Inflammatory macrophage treated with lipopolysaccharide for 1 hour (primary cell): Measurements from ENCODE around the gene ASAP3.

Source experiments
- DNase-seq, 2 donors: peaks; one replicate each; pipeline ENCODE4 v3.0.0-alpha.2; 2020 to 2022

ASAP3 gene

GRCh38 chr1:23448846-23449245 lies 35.1 kb downstream of the ASAP3 start:
- DNase-seq, result no peak

DNA sequence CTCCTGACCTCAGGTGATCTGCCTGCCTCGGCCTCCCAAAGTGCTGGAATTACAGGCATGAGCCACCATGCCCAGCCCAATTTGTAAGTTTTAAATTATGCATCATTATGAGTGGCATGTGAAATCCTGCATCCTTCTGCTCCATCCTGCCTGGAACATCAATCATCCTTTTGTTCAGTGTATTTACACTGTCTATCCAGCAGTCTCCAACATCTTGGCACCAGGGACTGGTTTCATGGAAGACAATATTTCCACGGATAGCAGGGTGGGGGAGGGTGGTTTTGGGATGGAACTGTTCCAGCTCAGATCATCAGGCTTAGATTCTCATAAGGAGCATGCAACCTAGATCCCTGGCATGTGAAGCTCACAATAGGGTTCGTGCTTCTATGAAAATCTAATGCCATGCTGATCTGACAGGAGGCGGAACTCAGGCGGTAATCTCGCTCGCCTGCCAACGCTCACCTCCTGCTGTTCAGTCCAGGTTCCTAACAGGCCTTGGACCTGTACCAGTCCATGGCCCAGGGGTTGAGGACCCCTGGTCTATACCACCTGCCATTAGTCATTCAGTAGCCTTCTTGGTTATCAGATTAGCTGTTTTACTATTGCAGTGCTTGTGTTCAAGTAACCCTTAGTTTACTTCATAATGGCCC lies 37.2 kb downstream of the ASAP3 start:
- no peak for DNase-seq

- no peak for DNase-seq
Observed at GRCh38 chr1:23444596-23445390, 39.2 kb downstream of the ASAP3 start.

DNA sequence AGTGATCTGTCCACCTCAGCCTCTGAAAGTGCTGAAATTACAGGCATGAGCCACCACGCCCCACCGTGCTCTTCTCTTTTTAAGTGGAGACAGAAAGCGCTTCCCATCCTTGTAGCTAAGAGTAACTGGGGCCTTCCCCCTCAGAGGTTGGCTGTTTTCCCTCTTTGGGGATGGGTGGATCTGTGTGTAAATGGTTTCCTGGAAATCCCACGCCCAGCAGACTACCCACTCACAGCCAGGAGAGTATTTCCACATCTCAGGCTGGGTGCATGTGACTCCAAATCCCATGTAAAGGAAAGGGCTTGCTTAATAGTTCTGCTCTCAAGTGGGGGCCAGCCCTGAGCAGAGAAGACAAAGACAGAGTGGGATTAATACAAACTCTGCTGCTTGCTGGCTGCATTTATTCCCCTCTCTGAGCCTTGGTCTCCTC lies 39.9 kb downstream of the ASAP3 start:
- DNase-seq, result peak; percentile 90 to 97

DNA sequence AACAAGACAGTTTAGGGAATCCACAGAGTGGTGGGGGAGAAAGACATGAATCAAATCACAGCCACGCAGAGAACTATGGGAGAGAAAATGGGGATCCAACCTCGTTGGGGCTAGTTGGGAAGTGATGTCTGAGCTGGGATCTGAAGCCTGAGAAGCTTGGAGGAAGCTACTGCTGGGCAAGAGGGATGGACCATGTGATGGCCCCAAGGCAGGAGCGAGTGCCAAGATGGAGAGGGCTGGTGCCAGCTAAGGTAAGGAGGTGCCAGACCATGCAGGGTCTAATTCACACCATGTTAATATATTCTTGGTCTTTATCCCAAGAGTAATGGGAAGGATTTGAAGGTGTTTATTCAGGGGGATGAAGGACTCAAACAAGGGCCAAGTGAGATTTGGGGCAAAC lies 41.2 kb downstream of the ASAP3 start:
- DNase-seq, result no peak

DNA sequence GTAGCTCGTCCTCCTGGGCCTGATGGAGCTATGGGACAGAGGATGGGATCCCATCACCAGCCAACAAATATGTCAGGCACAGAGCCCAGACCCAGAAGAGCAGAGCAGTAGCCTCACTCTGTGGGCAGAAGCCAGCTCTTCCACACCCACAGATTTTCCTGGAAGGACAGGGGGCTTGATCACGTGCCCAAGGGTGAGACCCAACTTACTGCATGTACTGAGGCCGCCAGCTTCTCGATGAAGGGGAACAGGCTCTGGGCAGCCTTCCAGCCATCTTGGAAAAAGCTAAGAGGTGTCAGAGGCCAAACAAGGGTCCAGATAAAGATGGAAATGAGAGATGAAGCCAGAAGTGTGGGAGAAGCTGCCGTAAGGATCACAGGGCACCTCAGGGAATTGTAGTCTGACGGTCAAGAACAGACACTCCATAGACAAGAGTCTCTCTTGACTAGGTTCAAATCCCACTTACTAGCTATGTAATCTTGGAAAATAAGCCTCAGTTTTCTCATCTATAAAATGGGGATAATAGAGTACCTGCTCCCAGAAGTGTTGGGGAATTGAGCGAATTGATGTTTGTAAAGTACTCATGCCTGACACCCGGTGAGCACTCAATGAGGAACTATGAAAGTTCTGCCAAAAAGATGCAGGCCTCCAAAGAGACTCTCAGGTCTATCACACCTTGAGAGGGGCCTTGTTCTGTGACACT lies 42.4 kb downstream of the ASAP3 start:
- DNase-seq, result no peak

DNA sequence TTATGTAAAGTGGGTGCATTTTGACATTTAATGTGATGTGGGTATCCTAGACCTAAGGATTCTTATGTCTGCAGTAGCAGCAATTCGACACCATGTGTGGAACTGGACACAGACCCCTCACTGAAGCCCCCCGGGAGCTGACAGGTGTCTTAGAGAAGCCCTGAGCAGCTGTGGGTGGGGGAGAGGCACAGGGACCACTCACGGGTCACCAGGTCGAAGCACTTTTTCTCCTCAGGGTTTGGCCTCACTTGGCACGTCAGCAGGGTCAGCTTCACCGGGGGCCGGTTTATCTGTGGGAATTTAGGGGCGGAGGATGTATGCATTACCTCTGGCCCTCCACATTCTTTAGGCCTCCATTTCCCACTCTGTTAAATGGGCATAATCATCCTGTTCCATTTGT lies 45.4 kb downstream of the ASAP3 start:
- no peak for DNase-seq

DNA sequence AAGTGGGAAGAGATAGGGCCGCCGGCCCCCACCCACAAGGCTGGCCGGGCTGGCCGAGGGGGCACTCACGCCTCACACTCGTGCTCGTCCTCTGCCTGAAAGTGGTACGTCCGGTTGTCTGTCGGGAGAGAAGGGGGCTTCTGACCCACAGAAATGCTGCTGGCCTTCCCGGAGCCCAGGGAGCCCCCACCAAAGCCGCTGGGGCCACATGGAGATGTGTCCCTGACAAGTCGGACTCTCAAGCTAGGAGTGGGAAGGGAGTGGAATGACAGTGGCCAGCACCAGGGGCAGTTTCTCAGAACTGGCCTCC lies 46.7 kb downstream of the ASAP3 start:
- DNase-seq, result no peak

DNA sequence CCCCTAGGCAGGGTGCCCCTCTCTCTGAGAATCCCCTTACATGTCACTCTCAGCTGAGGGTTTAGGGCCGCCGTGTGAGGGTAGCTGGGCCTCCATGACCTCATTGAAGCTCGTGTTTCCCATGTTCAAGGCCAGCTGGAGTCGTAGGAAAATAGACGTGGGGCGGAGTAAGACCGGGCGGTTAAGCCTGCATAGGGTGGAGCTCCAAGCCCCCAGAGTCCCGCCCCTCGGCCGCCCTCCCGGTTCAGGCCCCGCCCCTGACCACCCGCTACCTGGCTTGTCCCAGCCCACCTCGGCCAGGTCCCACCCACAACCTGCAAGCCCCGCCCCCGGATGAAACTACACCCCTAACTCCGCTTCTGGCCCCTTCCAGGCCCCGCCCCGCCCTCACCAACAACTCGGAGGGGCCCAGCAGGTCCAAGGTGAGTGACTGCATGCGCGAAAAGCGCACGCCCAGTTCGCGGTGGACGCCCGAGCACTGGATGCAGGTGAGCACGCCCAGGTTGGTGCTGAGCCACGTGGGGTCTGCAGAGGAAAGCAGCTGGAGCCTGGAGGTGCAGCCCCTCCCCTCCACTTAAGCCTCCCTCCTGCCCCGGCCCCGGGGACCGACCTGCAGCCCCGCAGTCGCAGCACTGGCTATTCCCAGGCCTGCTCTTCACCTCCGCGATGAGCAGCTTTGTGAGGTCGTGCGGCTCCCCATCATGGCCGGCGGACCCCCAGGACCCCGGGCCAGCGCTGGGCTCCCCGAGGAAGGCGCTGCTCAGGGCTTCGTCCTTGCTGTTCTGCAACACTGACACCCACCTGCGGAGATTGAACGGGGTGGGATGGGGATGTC lies 47.2 kb downstream of the ASAP3 start:
- no peak for DNase-seq

- DNase-seq, result no peak
Observed at GRCh38 chr1:23434260-23434775, 49.7 kb downstream of the ASAP3 start.

- DNase-seq, result no peak
Observed at GRCh38 chr1:23433122-23433521, 50.9 kb downstream of the ASAP3 start.

DNA sequence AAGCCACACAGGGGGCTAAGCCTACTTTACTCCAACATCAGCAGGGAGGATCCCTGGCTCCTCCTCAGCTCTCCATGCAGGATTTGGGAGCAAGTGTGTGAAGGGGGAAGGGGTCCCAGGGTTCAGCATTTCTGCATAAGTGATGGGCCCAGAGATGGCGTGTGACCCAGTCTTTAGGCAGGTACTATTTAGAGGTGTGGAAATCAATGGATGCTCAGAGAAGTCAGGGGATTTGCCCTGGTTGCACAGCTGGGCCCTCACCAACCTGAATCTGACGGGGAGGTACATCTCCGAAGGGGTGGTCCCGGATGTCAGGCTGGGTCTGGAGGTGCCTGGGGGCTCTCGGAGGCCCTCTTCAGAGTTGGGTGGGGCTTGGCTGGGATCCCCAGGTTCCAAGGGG lies 52.5 kb downstream of the ASAP3 start:
- no peak for DNase-seq

DNA sequence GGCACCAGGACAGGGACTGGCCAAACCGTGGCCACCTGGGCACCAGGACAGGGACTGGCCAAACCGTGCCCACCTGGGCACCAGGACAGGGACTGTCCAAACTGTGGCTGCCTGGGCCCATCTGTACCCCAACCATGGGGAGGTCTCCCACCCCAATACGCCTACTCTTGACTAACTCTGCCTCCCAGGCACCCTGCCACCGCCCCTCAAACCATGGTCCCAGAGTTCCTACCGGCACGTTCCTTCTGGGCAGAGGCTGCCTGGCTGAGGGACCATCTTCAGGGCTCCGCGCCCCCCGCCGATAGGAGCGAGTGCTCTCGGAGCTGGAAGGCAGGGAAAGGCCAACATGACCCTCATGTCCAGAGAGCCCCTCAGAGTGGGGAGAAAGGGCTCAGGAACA lies 53.2 kb downstream of the ASAP3 start:
- DNase-seq, result no peak

- no peak for DNase-seq
Observed at GRCh38 chr1:23428136-23428905, 55.7 kb downstream of the ASAP3 start.

DNA sequence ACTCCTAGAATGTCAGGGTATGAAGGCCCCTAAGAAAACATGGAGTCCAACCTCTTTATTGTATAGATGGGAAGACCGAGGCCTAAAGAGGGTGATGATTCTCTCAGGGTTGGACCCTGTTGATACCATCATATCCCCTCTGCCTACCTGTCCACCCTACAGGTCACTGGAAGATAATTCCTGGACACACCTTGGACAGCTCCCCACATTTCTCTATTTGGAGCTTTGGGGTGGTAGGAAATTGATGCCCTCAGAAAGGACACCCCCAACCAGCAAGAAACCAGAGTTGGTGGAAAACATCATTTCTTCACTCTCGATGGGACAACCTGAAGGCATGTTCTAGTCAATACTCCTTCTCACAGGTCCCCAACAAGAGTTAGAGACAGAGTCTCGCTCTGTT lies 56.4 kb downstream of the ASAP3 start:
- DNase-seq, result no peak

GRCh38 chr1:23426828-23427227 lies 57.2 kb downstream of the ASAP3 start:
- DNase-seq, result no peak

GRCh38 chr1:23425193-23425494 lies 58.8 kb downstream of the ASAP3 start:
- no peak for DNase-seq

GRCh38 chr1:23424293-23425192 lies 59.4 kb downstream of the ASAP3 start, which contains the start of gene TCEA3:
Gene TCEA3 (minus strand): TSS chr1:23424748. CDS start chr1:23424633, 115 bp downstream.
- DNase-seq, result no peak

DNA sequence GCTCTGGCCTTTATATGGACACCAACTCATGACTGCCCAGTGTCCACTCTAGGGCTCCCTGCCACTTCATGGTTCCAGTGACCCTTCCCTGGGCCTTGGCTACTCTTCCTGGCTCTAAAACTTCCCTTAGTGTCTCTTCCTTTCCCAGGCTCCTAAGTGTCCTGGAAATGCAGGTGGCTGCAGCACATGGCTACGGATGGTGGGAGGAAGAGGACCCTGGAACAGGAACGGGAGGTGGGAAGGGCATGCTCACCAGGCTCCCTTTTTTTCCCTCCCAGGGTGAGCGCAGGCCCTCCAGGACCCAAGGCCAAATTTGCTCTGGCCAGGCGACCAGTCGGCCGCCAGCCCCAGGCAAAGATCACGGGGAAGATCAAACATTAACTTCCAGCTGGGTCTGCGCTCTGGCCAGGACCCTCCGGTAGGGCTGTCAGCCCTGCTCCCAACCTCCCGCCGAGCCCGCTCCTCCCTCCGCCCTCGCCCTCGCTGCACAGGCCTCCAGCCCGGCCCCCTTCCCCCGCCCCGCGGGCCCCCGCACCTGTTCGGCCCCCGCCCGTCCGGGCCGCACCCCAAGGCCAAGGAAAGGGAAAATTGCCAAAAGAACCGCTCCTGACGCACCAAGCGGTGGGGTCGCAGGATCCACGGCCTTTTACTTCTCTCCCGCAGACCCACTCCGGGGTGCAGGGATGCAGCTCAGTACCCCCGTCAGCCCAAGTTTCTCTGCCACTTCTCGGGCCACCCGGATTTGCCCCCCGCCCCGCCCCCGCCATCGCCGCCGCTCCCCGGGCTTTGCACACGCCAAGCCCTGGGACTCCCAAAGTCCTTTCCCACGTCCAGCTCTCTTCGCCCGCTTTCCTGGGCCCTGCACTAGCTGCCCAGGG lies 60.3 kb downstream of the ASAP3 start:
- no peak for DNase-seq

- no peak for DNase-seq
Observed at GRCh38 chr1:23422941-23423340, 61.0 kb downstream of the ASAP3 start.
